ENCODE data around the gene TNNT2.

- TF ChIP-seq CTCF (IDR thresholded peaks at IDR 0.05), result no peak
- TF ChIP-seq POLR2A (IDR thresholded peaks at IDR 0.05), result no peak
These were observed 18.9 kb downstream of the TNNT2 start for GRCh38 chr1:201358596-201358995.
